GM20000 (cell line): ENCODE results near the gene PYCR2.
"Not testable (repeated sequence)": the region's sequence is repeated elsewhere in the genome, so short reads cannot be mapped to it uniquely, and the experiment has no call there.

Experiments
- DNase-seq: peaks from one replicate; pipeline ENCODE4 v3.0.0; 2012; ENCODE audit warnings: low spot score
- CTCF ChIP-seq: IDR thresholded peaks from 2 replicates; pipeline ENCODE4 v1.5.1; 2012; ENCODE audit warnings: mild to moderate bottlenecking, control low read depth; ENCODE audit errors: extremely low read depth, missing control alignments

The PYCR2 gene

GRCh38 chr1:225923692-225924555 is at the start of gene PYCR2:
PYCR2 (minus strand) TSS chr1:225924250; CDS start chr1:225924110, 140 bp downstream.
- TF ChIP-seq CTCF = no peak
- peak; percentile 100 for DNase-seq

GRCh38 chr1:225973158-225973557 is 49.1 kb upstream of the PYCR2 start:
- no peak for TF ChIP-seq CTCF
- no peak for DNase-seq

- TF ChIP-seq CTCF = no peak
- DNase-seq = no peak
Observed at GRCh38 chr1:225972344-225973152, 48.5 kb upstream of the PYCR2 start.

GRCh38 chr1:225970592-225971157 is 46.6 kb upstream of the PYCR2 start:
- DNase-seq = not testable (repeated sequence)

GRCh38 chr1:225969751-225970150 is 45.7 kb upstream of the PYCR2 start:
- DNase-seq = not testable (repeated sequence)

GRCh38 chr1:225965231-225965630 is 41.2 kb upstream of the PYCR2 start:
- TF ChIP-seq CTCF = no peak

GRCh38 chr1:225963735-225964530 is 39.9 kb upstream of the PYCR2 start:
- no peak for DNase-seq

More at GRCh38 chr1:225965231-225965630, 41.2 kb upstream of the PYCR2 start:
- no peak for DNase-seq

More at GRCh38 chr1:225963735-225964530, 39.9 kb upstream of the PYCR2 start:
- no peak for TF ChIP-seq CTCF
